CD4-positive, alpha-beta memory T cell (primary cell): ENCODE results near the gene WDR88. TPM values are rescaled to one million over a fixed set of nuclear protein-coding genes. Genes with fewer than 3 reads are reported as not detected.

Experiments used
- CTCF ChIA-PET: fragments of 350-600 bp; sonication (Branson Sonifier 250); formaldehyde crosslinking; loops from one replicate; lab custom pipeline; 2021; ENCODE audit warnings: inconsistent platforms; ENCODE audit not compliant: partially characterized antibody; lab: Charles Lee
- POLR2A ChIA-PET: fragments of 350-600 bp; sonication (Branson Sonifier 250); formaldehyde crosslinking; loops from one replicate; lab custom pipeline; 2021; ENCODE audit not compliant: partially characterized antibody; lab: Charles Lee
- DNase-seq, 5 donors: peaks; one replicate each; pipeline versions ENCODE4 v3.0.0 to v3.0.0-alpha.2; 2020 to 2022; ENCODE audit warnings: mixed read lengths in 1 of 5
- H3K27ac ChIP-seq: one replicate; pipeline ENCODE4 v1.7.0; 2013; ENCODE audit warnings: low read depth, low read length
- H3K27me3 ChIP-seq: 2 replicates; pipeline ENCODE4 v1.7.0; 2013; ENCODE audit warnings: mild to moderate bottlenecking, low read length, moderate library complexity; ENCODE audit not compliant: insufficient read depth
- H3K36me3 ChIP-seq: 2 replicates; pipeline ENCODE4 v1.7.0; 2013; ENCODE audit warnings: mild to moderate bottlenecking, low read length, moderate library complexity; ENCODE audit not compliant: insufficient read depth
- H3K4me1 ChIP-seq: 2 replicates; pipeline ENCODE4 v1.7.0; 2013; ENCODE audit warnings: mild to moderate bottlenecking, low read length, moderate library complexity; ENCODE audit not compliant: insufficient read depth
- H3K4me3 ChIP-seq, 2 donors: one replicate each; pipeline ENCODE4 v1.7.0; 2013; ENCODE audit warnings: low read length in 2 of 2, mild to moderate bottlenecking in 1 of 2
- H3K9me3 ChIP-seq, 2 donors: one replicate each; pipeline ENCODE4 v1.7.0; 2013; ENCODE audit warnings: low read length in 2 of 2, control low read depth in 1 of 2; ENCODE audit not compliant: control insufficient read depth in 1 of 2
- H3K27ac Mint-ChIP-seq, 7 donors: one replicate each; pipeline ENCODE4 v1.8.0; 2020 to 2021; ENCODE audit warnings: mixed read lengths in 7 of 7, mild to moderate bottlenecking in 6 of 7, inconsistent platforms in 3 of 7, moderate library complexity in 3 of 7
- H3K27me3 Mint-ChIP-seq, 2 donors: one replicate each; pipeline ENCODE4 v1.8.0; 2020 to 2021; ENCODE audit warnings: mixed read lengths in 2 of 2
- H3K36me3 Mint-ChIP-seq, 2 donors: one replicate each; pipeline ENCODE4 v1.8.0; 2020 to 2021; ENCODE audit warnings: mixed read lengths in 2 of 2, inconsistent platforms in 1 of 2, mild to moderate bottlenecking in 1 of 2
- H3K4me1 Mint-ChIP-seq, 4 donors: one replicate each; pipeline ENCODE4 v1.8.0; 2020 to 2021; ENCODE audit warnings: mixed read lengths in 4 of 4, mild to moderate bottlenecking in 1 of 4
- H3K4me3 Mint-ChIP-seq, 8 donors: one replicate each; pipeline ENCODE4 v1.8.0; 2020 to 2021; ENCODE audit warnings: mixed read lengths in 8 of 8, mild to moderate bottlenecking in 7 of 8, moderate library complexity in 6 of 8, inconsistent platforms in 3 of 8
- H3K9me3 Mint-ChIP-seq, 8 donors: one replicate each; pipeline ENCODE4 v1.8.0; 2020 to 2021; ENCODE audit warnings: mixed read lengths in 8 of 8, mild to moderate bottlenecking in 5 of 8, inconsistent platforms in 3 of 8, moderate library complexity in 1 of 8
- intact Hi-C: fragments of 100-400 bp; cut with micrococcal nuclease; formaldehyde crosslinking; loops from one replicate; pipeline ENCODE4 v1.15.1; 2023
- polyA plus RNA-seq, 2 donors: library from polyadenylated mRNA; unstranded; fragments of 300-500 nt; fragmentation: Illumina TruSeq; gene quantifications; one replicate each; pipeline ENCODE4 v1.2.3, GENCODE V29; 2021
- total RNA-seq, 2 experiments: library from RNA; stranded (reverse); gene quantifications; one replicate each; pipeline ENCODE4 v1.2.3, GENCODE V29; 2021

WDR88 gene
- total and polyA plus RNA-seq, 4 experiments from 2014 or later, result 0.11 to 0.58 (median 0.43) TPM

GRCh38 chr19:33130433-33130832 is 1.5 kb upstream of the WDR88 start:
- no peak for DNase-seq
- peaks cover 15% of the 10 kb centered on the region for H3K36me3 ChIP-seq
- POLR2A ChIA-PET, result no interaction called here
- Mint-ChIP-seq H3K36me3 (peaks cover 27 to 34% of the 10 kb centered on the region in 2 donors), H3K4me1 (peaks cover 6 to 16% (median 7%) of the 10 kb centered on the region in 4 donors), H3K27ac (peak overlapping the region in 1 of 7 donors; percentile 30), H3K4me3 (no peak overlapping the region), H3K9me3 (no peaks in the 10 kb centered on the region), H3K27me3 (no peaks in the 10 kb centered on the region)
- no peak overlapping the region for H3K4me3 ChIP-seq
- H3K9me3 ChIP-seq, result no peaks in the 10 kb centered on the region
- intact Hi-C loops, result no loop called here
- no peaks in the 10 kb centered on the region for H3K4me1 ChIP-seq
- no peaks in the 10 kb centered on the region for H3K27me3 ChIP-seq
- CTCF ChIA-PET, result interaction anchor here (1.3 kb wide), 1 partner anchor 10 kb away, joined by 6 read pairs; no protein-coding TSS in a partner anchor
- no peak overlapping the region for H3K27ac ChIP-seq

GRCh38 chr19:33132425-33132824 is 511 bp downstream of the WDR88 start:
- ChIA-PET CTCF (interaction anchor here (1.1 kb wide), 1 partner anchor 12 kb away, joined by 3 read pairs; no protein-coding TSS in a partner anchor), POLR2A (no interaction called here)
- H3K27ac ChIP-seq, result no peak overlapping the region
- no peaks in the 10 kb centered on the region for H3K9me3 ChIP-seq
- Mint-ChIP-seq H3K4me1 (peaks cover 0 to 9% (median 3%) of the 10 kb centered on the region in 4 donors), H3K36me3 (peaks cover 25 to 26% of the 10 kb centered on the region in 2 donors), H3K4me3 (peak overlapping the region in 1 of 8 donors; percentile 43), H3K27me3 (no peaks in the 10 kb centered on the region), H3K9me3 (no peaks in the 10 kb centered on the region), H3K27ac (peak overlapping the region in 2 of 7 donors; percentile 40 to 59)
- H3K36me3 ChIP-seq, result peaks cover 15% of the 10 kb centered on the region
- no peaks in the 10 kb centered on the region for H3K4me1 ChIP-seq
- intact Hi-C loops, result no loop called here
- no peak overlapping the region for H3K4me3 ChIP-seq
- H3K27me3 ChIP-seq, result no peaks in the 10 kb centered on the region
- DNase-seq, result no peak

GRCh38 chr19:33133438-33134031 is 1.6 kb downstream of the WDR88 start:
- POLR2A ChIA-PET, result no interaction called here
- intact Hi-C loops, result no loop called here

GRCh38 chr19:33134571-33135041 is 2.7 kb downstream of the WDR88 start:
- no peaks in the 10 kb centered on the region for H3K9me3 Mint-ChIP-seq
- CTCF ChIA-PET, result interaction anchor here (1.3 to 1.8 kb wide), 2 partner anchors 10 kb away, joined by 3 to 4 read pairs; no protein-coding TSS in a partner anchor
- no peak overlapping the region for H3K27ac Mint-ChIP-seq
- H3K36me3 Mint-ChIP-seq, result peaks cover 11 to 15% of the 10 kb centered on the region in 2 donors
- Histone ChIP-seq H3K4me1 (no peaks in the 10 kb centered on the region), H3K27me3 (no peaks in the 10 kb centered on the region), H3K9me3 (no peaks in the 10 kb centered on the region), H3K36me3 (peaks cover 9% of the 10 kb centered on the region), H3K27ac (no peak overlapping the region), H3K4me3 (no peak overlapping the region)
- peak overlapping the region in 7 of 8 donors; percentile 50 to 86 (median 73) for H3K4me3 Mint-ChIP-seq
- DNase-seq, result peak; percentile 31 to 65 (median 40)
- peaks cover 0 to 9% (median 3%) of the 10 kb centered on the region in 4 donors for H3K4me1 Mint-ChIP-seq
- H3K27me3 Mint-ChIP-seq, result no peaks in the 10 kb centered on the region
- intact Hi-C loops, result no loop called here
- POLR2A ChIA-PET, result interaction anchor here (1.0 to 1.2 kb wide), 2 partner anchors 26 to 43 kb away, joined by 3 to 6 read pairs; no protein-coding TSS in a partner anchor

More at GRCh38 chr19:33133438-33134031, 1.6 kb downstream of the WDR88 start:
- no peak overlapping the region for H3K4me3 ChIP-seq
- H3K4me1 ChIP-seq, result no peaks in the 10 kb centered on the region
- CTCF ChIA-PET, result interaction anchor here (1.1 to 1.3 kb wide), 2 partner anchors 9 to 11 kb away, joined by 3 read pairs; no protein-coding TSS in a partner anchor
- no peak for DNase-seq
- no peak overlapping the region for H3K27ac ChIP-seq
- no peaks in the 10 kb centered on the region for H3K9me3 ChIP-seq
- Mint-ChIP-seq H3K36me3 (peaks cover 18 to 22% of the 10 kb centered on the region in 2 donors), H3K4me1 (peaks cover 0 to 9% (median 3%) of the 10 kb centered on the region in 4 donors), H3K4me3 (no peak overlapping the region), H3K27me3 (no peaks in the 10 kb centered on the region), H3K27ac (peak overlapping the region in 2 of 7 donors; percentile 56 to 62), H3K9me3 (no peaks in the 10 kb centered on the region)
- peaks cover 13% of the 10 kb centered on the region for H3K36me3 ChIP-seq
- H3K27me3 ChIP-seq, result no peaks in the 10 kb centered on the region

- DNase-seq, result no peak
- ChIA-PET POLR2A (no interaction called here), CTCF (interaction anchor here (1.7 to 4.0 kb wide), 2 partner anchors 10 to 45 kb away, joined by 4 to 23 read pairs; no protein-coding TSS in a partner anchor)
- Histone ChIP-seq H3K27me3 (no peaks in the 10 kb centered on the region), H3K4me1 (peaks cover 6% of the 10 kb centered on the region), H3K4me3 (no peak overlapping the region), H3K27ac (no peak overlapping the region), H3K36me3 (no peaks in the 10 kb centered on the region), H3K9me3 (no peaks in the 10 kb centered on the region)
- no peaks in the 10 kb centered on the region for H3K36me3 Mint-ChIP-seq
- intact Hi-C loops, result no loop called here
- H3K4me1 Mint-ChIP-seq, result peaks cover 6 to 10% (median 6%) of the 10 kb centered on the region in 4 donors
- H3K27ac Mint-ChIP-seq, result peak overlapping the region in 2 of 7 donors; percentile 35 to 42
- no peak overlapping the region for H3K4me3 Mint-ChIP-seq
- H3K9me3 Mint-ChIP-seq, result no peaks in the 10 kb centered on the region
- peaks cover 3 to 7% of the 10 kb centered on the region in 2 donors for H3K27me3 Mint-ChIP-seq
These were observed 7.3 kb downstream of the WDR88 start for GRCh38 chr19:33139165-33139564.

- CTCF ChIA-PET, result interaction anchor here (0.9 to 4.9 kb wide), 16 partner anchors 11 to 265 kb away, joined by 3 to 62 read pairs (median 6); no protein-coding TSS in a partner anchor
- peak overlapping the region in 1 of 7 donors; percentile 31 for H3K27ac Mint-ChIP-seq
- Histone ChIP-seq H3K36me3 (no peaks in the 10 kb centered on the region), H3K27ac (no peak overlapping the region), H3K4me1 (peaks cover 6% of the 10 kb centered on the region), H3K9me3 (no peaks in the 10 kb centered on the region), H3K27me3 (no peaks in the 10 kb centered on the region), H3K4me3 (no peak overlapping the region)
- H3K36me3 Mint-ChIP-seq, result no peaks in the 10 kb centered on the region
- no peaks in the 10 kb centered on the region for H3K9me3 Mint-ChIP-seq
- POLR2A ChIA-PET, result interaction anchor here (0.9 to 1.7 kb wide), 2 partner anchors 16 to 33 kb away, joined by 3 to 12 read pairs; no protein-coding TSS in a partner anchor
- DNase-seq, result peak; percentile 54 to 66 (median 56)
- H3K27me3 Mint-ChIP-seq, result peaks cover 4 to 7% of the 10 kb centered on the region in 2 donors
- H3K4me1 Mint-ChIP-seq, result peaks cover 3 to 6% (median 5%) of the 10 kb centered on the region in 4 donors
- peak overlapping the region in 6 of 8 donors; percentile 7 to 64 (median 33) for H3K4me3 Mint-ChIP-seq
- intact Hi-C loops, result loop anchor here (1.0 kb wide), 4 partner anchors 33 to 263 kb away; no protein-coding TSS in a partner anchor
These were observed 12.0 kb downstream of the WDR88 start for GRCh38 chr19:33143897-33144405.

GRCh38 chr19:33146209-33146608 is 14.3 kb downstream of the WDR88 start:
- no peaks in the 10 kb centered on the region for H3K36me3 Mint-ChIP-seq
- H3K9me3 ChIP-seq, result no peaks in the 10 kb centered on the region
- H3K36me3 ChIP-seq, result no peaks in the 10 kb centered on the region
- POLR2A ChIA-PET, result interaction anchor here (0.8 kb wide), 1 partner anchor 31 kb away, joined by 3 read pairs; no protein-coding TSS in a partner anchor
- no peak overlapping the region for H3K27ac Mint-ChIP-seq
- CTCF ChIA-PET, result interaction anchor here (0.6 to 4.9 kb wide), 4 partner anchors 10 to 308 kb away, joined by 3 to 26 read pairs (median 8); no protein-coding TSS in a partner anchor
- no peak overlapping the region for H3K4me3 Mint-ChIP-seq
- H3K4me3 ChIP-seq, result no peak overlapping the region
- intact Hi-C loops, result no loop called here
- H3K9me3 Mint-ChIP-seq, result no peaks in the 10 kb centered on the region
- H3K27me3 Mint-ChIP-seq, result peaks cover 4 to 7% of the 10 kb centered on the region in 2 donors
- H3K4me1 Mint-ChIP-seq, result peaks cover 3 to 6% (median 5%) of the 10 kb centered on the region in 4 donors
- H3K4me1 ChIP-seq, result peaks cover 6% of the 10 kb centered on the region
- no peak for DNase-seq
- H3K27ac ChIP-seq, result no peak overlapping the region
- no peaks in the 10 kb centered on the region for H3K27me3 ChIP-seq
